ENCODE data around the gene OPTN.

DNA sequence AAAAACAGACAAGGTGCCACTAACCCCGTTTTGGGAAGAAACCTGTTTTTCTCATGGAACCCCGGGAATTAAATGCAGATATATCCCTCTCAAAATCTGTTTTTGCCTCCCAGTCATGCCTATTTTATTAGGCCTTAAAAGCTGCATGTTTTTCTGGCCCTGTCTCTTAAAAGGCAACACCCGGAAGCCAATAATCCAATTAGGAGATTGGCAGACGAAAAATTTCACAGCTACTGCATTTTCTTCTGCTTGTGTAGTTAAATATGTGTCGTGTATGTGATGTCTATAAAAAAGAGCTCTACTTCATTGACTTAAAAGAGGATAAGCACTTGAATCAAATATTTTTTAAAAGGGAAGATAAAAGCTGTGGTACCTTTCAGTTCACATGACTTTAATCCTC lies 31.9 kb upstream of the OPTN start:
- TF ChIP-seq, protein P1, sequence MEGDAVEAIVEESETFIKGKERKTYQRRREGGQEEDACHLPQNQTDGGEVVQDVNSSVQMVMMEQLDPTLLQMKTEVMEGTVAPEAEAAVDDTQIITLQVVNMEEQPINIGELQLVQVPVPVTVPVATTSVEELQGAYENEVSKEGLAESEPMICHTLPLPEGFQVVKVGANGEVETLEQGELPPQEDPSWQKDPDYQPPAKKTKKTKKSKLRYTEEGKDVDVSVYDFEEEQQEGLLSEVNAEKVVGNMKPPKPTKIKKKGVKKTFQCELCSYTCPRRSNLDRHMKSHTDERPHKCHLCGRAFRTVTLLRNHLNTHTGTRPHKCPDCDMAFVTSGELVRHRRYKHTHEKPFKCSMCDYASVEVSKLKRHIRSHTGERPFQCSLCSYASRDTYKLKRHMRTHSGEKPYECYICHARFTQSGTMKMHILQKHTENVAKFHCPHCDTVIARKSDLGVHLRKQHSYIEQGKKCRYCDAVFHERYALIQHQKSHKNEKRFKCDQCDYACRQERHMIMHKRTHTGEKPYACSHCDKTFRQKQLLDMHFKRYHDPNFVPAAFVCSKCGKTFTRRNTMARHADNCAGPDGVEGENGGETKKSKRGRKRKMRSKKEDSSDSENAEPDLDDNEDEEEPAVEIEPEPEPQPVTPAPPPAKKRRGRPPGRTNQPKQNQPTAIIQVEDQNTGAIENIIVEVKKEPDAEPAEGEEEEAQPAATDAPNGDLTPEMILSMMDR (IDR thresholded peaks at IDR 0.05), result no peak
- TF ChIP-seq POLR2A (IDR thresholded peaks at IDR 0.05), result no peak
